Pancreas (tissue), 10 donors: Measurements from ENCODE around the gene OSBPL1A. TPM values are rescaled to one million over a fixed set of nuclear protein-coding genes. Genes with fewer than 3 reads are reported as not detected.

Experiments used
- ATAC-seq, 4 donors: fragments of 200-7000 bp; cut with Tn5 transposase; one replicate each; pipeline versions ENCODE4 v1.8.0 to v1.9.1; 2020; ENCODE audit warnings: mild to moderate bottlenecking in 4 of 4, moderate library complexity in 4 of 4
- DNase-seq, 6 donors: peaks; one replicate each; pipeline ENCODE4 v3.0.0-alpha.2; 2020
- FAIRE-seq: peaks from 2 replicates; lab custom pipeline; 2012; peaks lifted over from hg19 to GRCh38; lab: Jason Lieb, UNC
- H3K27ac ChIP-seq, 4 donors: fragments of 200-600 bp; sonication (generic); 1 replicate in 3 of 4; 2 replicates in 1 of 4; pipeline versions ENCODE4 v1.5.0 to v1.8.0; 2020
- H3K27me3 ChIP-seq, 4 donors: fragments of 200-600 bp; one replicate each; pipeline ENCODE4 v1.8.0; 2021
- H3K36me3 ChIP-seq, 3 donors: fragments of 200-600 bp; sonication (generic) in 1 of 3; one replicate each; pipeline versions ENCODE4 v1.5.0 to v1.8.0; 2020 to 2021
- H3K4me1 ChIP-seq, 3 donors: fragments of 200-600 bp; one replicate each; pipeline ENCODE4 v1.8.0; 2021
- H3K4me3 ChIP-seq, 4 donors: fragments of 200-600 bp; sonication (generic) in 2 of 4; one replicate each; pipeline versions ENCODE4 v1.5.0 to v1.8.0; 2020 to 2021
- H3K9me3 ChIP-seq, 4 donors: fragments of 200-600 bp; one replicate each; pipeline ENCODE4 v1.8.0; 2021
- CTCF ChIP-seq, 4 donors: fragments of 200-600 bp; sonication (generic) in 3 of 4; IDR thresholded peaks; one replicate each; pipeline versions ENCODE4 v1.5.0 to v1.8.0; 2021; ENCODE audit warnings: antibody characterized with exemption in 4 of 4
- WGBS, 2 donors: extraction: QIAGEN DNeasy Blood & Tissue Kit; methylation state at CpG; one replicate each; pipeline ENCODE4 v1.1.7; 2013; 5-methylcytosine and 5-hydroxymethylcytosine counted together
- intact Hi-C, 3 donors: fragments of 100-400 bp; cut with DNase I; formaldehyde crosslinking; loops; one replicate each; pipeline versions ENCODE4 v1.11.1 to v1.14.2; 2022
- polyA plus RNA-seq, 2 donors: library from polyadenylated mRNA; stranded (reverse); fragments of 200-250 nt; gene quantifications; one replicate each; pipeline ENCODE4 v1.2.3, GENCODE V29; 2013
- total RNA-seq, 6 donors: library from RNA; stranded (reverse); fragmentation: NEBNext Ultra II Directional in 4 of 6; extraction: Animal tissue kit (Norgen Biotek cat#: 25700) in 4 of 6; gene quantifications; one replicate each; pipeline versions ENCODE4 v1.2.1 to v1.2.4, GENCODE V29; 2021 to 2023
- donor health status: healthy with polysubstance abuse.
- donor health status: DM: no; HTN: no; CAD: no; lungs with moderate emphysema.
- donor health status: DM: no; HTN: no; CAD: no.
- donor health status: control.
- donor health status: control.
- donor health status: Bipolar disorder and iron deficiency.
- donor health status: DM: yes; HTN: yes; CAD: no.
- donor health status: DM: no; HTN: no; CAD: no.
- donor health status: DM: no; HTN: no; CAD: no.
- donor health status: DM: yes; HTN: yes; CAD: no.

OSBPL1A gene
- total and polyA plus RNA-seq, 8 donors = 5.8 to 17.9 (median 10.8) TPM

DNA sequence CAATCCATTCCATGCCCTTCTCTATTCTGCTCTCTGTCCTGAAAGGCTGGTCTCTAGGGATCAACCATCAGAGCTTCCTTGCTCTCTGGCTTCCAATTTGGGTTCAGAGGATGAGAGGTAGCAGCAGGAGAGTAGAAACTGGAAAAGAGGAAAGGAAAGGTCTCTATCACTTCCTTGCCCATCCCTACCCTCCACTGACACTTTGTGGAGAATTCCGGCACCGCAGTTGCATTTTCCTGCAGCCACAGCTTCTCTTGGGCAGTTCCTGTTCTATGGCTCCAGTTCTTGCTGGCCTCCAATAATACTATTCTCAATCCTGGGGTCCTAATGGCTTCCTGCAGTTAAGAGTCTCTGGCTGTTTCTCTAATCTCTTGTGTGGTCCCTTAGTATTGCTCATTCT is 15.5 kb upstream of the OSBPL1A start:
- intact Hi-C loops = no loop called here
- no peak for TF ChIP-seq CTCF (IDR thresholded peaks at IDR 0.05)
- Histone ChIP-seq H3K27ac (no peak overlapping the region), H3K4me3 (no peak overlapping the region), H3K27me3 (peaks cover 0 to 13% (median 0%) of the 10 kb centered on the region in 4 donors), H3K36me3 (no peaks in the 10 kb centered on the region), H3K4me1 (no peaks in the 10 kb centered on the region), H3K9me3 (no peaks in the 10 kb centered on the region)
- WGBS, 2 donors = 73 to 84% methylated on average over 2 of the region's 2 CpGs
- DNase-seq = no peak
- no peak for ATAC-seq
- FAIRE-seq = no peak

- Histone ChIP-seq H3K9me3 (no peaks in the 10 kb centered on the region), H3K36me3 (no peaks in the 10 kb centered on the region), H3K27me3 (no peaks in the 10 kb centered on the region), H3K4me1 (no peaks in the 10 kb centered on the region), H3K27ac (no peak overlapping the region), H3K4me3 (no peak overlapping the region)
- DNase-seq = no peak
- whole genome bisulfite sequencing, 2 donors = 77% methylated on average over 2 of the region's 2 CpGs
- FAIRE-seq = no peak
- intact Hi-C loops = no loop called here
- ATAC-seq = no peak
- TF ChIP-seq CTCF (IDR thresholded peaks at IDR 0.05) = no peak
These were observed 10.9 kb upstream of the OSBPL1A start for GRCh38 chr18:24408496-24408895.

GRCh38 chr18:24404591-24404990 is 7.0 kb upstream of the OSBPL1A start:
- no peaks in the 10 kb centered on the region for H3K36me3 ChIP-seq
- ATAC-seq (no peak), DNase-seq (no peak), FAIRE-seq (no peak)
- no peaks in the 10 kb centered on the region for H3K9me3 ChIP-seq
- no peak for TF ChIP-seq CTCF (IDR thresholded peaks at IDR 0.05)
- H3K4me3 ChIP-seq = no peak overlapping the region
- H3K27me3 ChIP-seq = no peaks in the 10 kb centered on the region
- intact Hi-C loops = no loop called here
- WGBS, 2 donors = 72 to 74% methylated on average over 3 of the region's 3 CpGs
- no peak overlapping the region for H3K27ac ChIP-seq
- no peaks in the 10 kb centered on the region for H3K4me1 ChIP-seq

DNA sequence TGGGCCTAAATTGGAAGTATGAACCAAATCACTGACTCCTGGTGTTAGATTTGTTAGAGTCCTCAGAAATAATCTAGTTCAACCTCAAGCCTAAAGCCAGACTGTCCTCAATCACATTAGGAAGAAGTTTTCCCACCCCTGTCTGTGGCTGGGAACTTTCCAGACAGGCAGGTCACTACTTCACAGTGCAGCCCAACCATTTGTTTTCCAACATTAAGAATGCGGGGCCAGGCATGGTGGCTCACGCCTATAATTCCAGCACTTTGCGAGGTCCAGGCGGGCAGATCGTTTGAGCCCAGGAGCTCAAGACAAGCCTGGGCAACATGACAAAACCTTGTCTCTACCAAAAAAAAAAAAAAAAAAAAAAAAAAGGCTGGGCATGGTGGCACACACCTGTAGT is 5.5 kb upstream of the OSBPL1A start:
- H3K27ac ChIP-seq = no peak overlapping the region

More for the DNA sequence above, 5.5 kb upstream of the OSBPL1A start:
- intact Hi-C loops = no loop called here
- TF ChIP-seq CTCF (IDR thresholded peaks at IDR 0.05) = no peak
- no peak for FAIRE-seq
- H3K36me3 ChIP-seq = no peaks in the 10 kb centered on the region
- DNase-seq = no peak
- ATAC-seq = no peak
- WGBS, 2 donors = 76 to 83% methylated on average over 5 of the region's 5 CpGs
- no peak overlapping the region for H3K4me3 ChIP-seq
- H3K9me3 ChIP-seq = no peaks in the 10 kb centered on the region
- peaks cover 3 to 5% (median 5%) of the 10 kb centered on the region in 3 donors for H3K4me1 ChIP-seq
- no peaks in the 10 kb centered on the region for H3K27me3 ChIP-seq
